OCI-LY1 (cell line): Measurements from ENCODE around the gene PNRC2.

ENCODE experiments used
- CTCF ChIP-seq: fragments of 200-600 bp; sonication (generic), shearing (Covaris generic); IDR thresholded peaks from 2 replicates; pipeline ENCODE4 v1.5.1; 2017; ENCODE audit warnings: mild to moderate bottlenecking, antibody characterized with exemption, low read length, moderate library complexity, mixed read lengths
- EZH2 ChIP-seq: fragments of 200-600 bp; sonication (generic), shearing (Covaris generic); IDR thresholded peaks from 2 replicates; pipeline ENCODE4 v1.8.0; 2017; ENCODE audit warnings: borderline replicate concordance, mixed run types, mild to moderate bottlenecking, antibody characterized with exemption, low read length, moderate library complexity, mixed read lengths

GRCh38 chr1:23963617-23964234, 4.1 kb downstream of the PNRC2 start:
- TF ChIP-seq CTCF (no peak), EZH2 (no peak)
